SK-N-SH treated with all-trans-retinoic acid at 6 μM for 48 hours (cell line): Measurements from ENCODE around the gene MBD3L1.

ENCODE experiments used
- ATAC-seq: fragments of 200-7000 bp; cut with Tn5 transposase; 3 replicates; pipeline ENCODE4 v1.9.1; 2020; ENCODE audit warnings: mild to moderate bottlenecking, moderate library complexity
- ARNTL ChIP-seq: fragments of 450-650 bp; formaldehyde crosslinking; IDR thresholded peaks from 2 replicates; pipeline ENCODE4 v1.5.0; 2020; ENCODE audit warnings: low read depth, mild to moderate bottlenecking, moderate library complexity, borderline replicate concordance
- BACH2 ChIP-seq: fragments of 250-450 bp; sonication (Bioruptor Pico); IDR thresholded peaks from 2 replicates; pipeline ENCODE4 v1.9.0; 2021; ENCODE audit warnings: mild to moderate bottlenecking, borderline replicate concordance
- CSDC2 ChIP-seq: fragments of 250-450 bp; sonication (Bioruptor Pico); IDR thresholded peaks from 2 replicates; pipeline ENCODE4 v1.5.0; 2020; ENCODE audit warnings: mild to moderate bottlenecking, moderate library complexity
- CSRNP3 ChIP-seq: fragments of 250-450 bp; sonication (Bioruptor Pico); IDR thresholded peaks from 2 replicates; pipeline ENCODE4 v1.5.1; 2021; ENCODE audit warnings: mild to moderate bottlenecking, moderate library complexity
- ESRRG ChIP-seq: fragments of 250-450 bp; sonication (Bioruptor Pico); IDR thresholded peaks from 2 replicates; pipeline ENCODE4 v1.6.1; 2021; ENCODE audit warnings: mild to moderate bottlenecking
- GLIS3 ChIP-seq: fragments of 250-450 bp; sonication (Bioruptor Pico); IDR thresholded peaks from 2 replicates; pipeline ENCODE4 v1.5.0; 2020; ENCODE audit warnings: mild to moderate bottlenecking, moderate library complexity
- ISL1 ChIP-seq: fragments of 250-450 bp; sonication (Bioruptor Pico); IDR thresholded peaks from 2 replicates; pipeline ENCODE4 v2.1.2; 2022; ENCODE audit warnings: mild to moderate bottlenecking, moderate library complexity
- PATZ1 ChIP-seq: fragments of 250-450 bp; sonication (Bioruptor Pico); IDR thresholded peaks from 2 replicates; pipeline ENCODE4 v1.8.0; 2020; ENCODE audit warnings: mild to moderate bottlenecking, moderate library complexity, borderline replicate concordance
- POU6F1 ChIP-seq: fragments of 250-450 bp; sonication (Bioruptor Pico); IDR thresholded peaks from 2 replicates; pipeline ENCODE4 v1.8.0; 2021; ENCODE audit warnings: low read depth, mild to moderate bottlenecking, moderate library complexity, borderline replicate concordance
- PPARA ChIP-seq: fragments of 250-450 bp; sonication (Bioruptor Pico); IDR thresholded peaks from 2 replicates; pipeline ENCODE4 v1.5.0; 2020; ENCODE audit warnings: mild to moderate bottlenecking, borderline replicate concordance
- SNAI2 ChIP-seq: fragments of 250-450 bp; sonication (Bioruptor Pico); IDR thresholded peaks from 2 replicates; pipeline ENCODE4 v1.5.0; 2020; ENCODE audit warnings: mild to moderate bottlenecking, moderate library complexity
- TCF4 ChIP-seq: fragments of 250-450 bp; sonication (Bioruptor Pico); IDR thresholded peaks from 2 replicates; pipeline ENCODE4 v1.8.0; 2021; ENCODE audit warnings: mild to moderate bottlenecking, moderate library complexity, borderline replicate concordance
- TOX ChIP-seq: fragments of 250-450 bp; sonication (Bioruptor Pico); IDR thresholded peaks from 2 replicates; pipeline ENCODE4 v1.8.0; 2021; ENCODE audit warnings: mild to moderate bottlenecking, moderate library complexity, borderline replicate concordance
- TSHZ2 ChIP-seq: fragments of 250-450 bp; sonication (Bioruptor Pico); IDR thresholded peaks from 2 replicates; pipeline ENCODE4 v1.5.0; 2020; ENCODE audit warnings: mild to moderate bottlenecking, moderate library complexity
- ZC3H10 ChIP-seq: fragments of 250-450 bp; sonication (Bioruptor Pico); IDR thresholded peaks from 2 replicates; pipeline ENCODE4 v1.5.1; 2021; ENCODE audit warnings: mild to moderate bottlenecking, moderate library complexity
- ZFP3 ChIP-seq: fragments of 250-450 bp; sonication (Bioruptor Pico); IDR thresholded peaks from 2 replicates; pipeline ENCODE4 v1.5.0; 2020; ENCODE audit warnings: mild to moderate bottlenecking, moderate library complexity
- ZFP30 ChIP-seq: fragments of 450-650 bp; formaldehyde crosslinking; IDR thresholded peaks from 2 replicates; pipeline ENCODE4 v1.5.0; 2022; ENCODE audit warnings: mild to moderate bottlenecking, moderate library complexity
- ZNF565 ChIP-seq: fragments of 450-650 bp; formaldehyde crosslinking; conservative IDR thresholded peaks from 2 replicates; pipeline ENCODE4 v1.5.0; 2020; ENCODE audit warnings: low read depth, mild to moderate bottlenecking, moderate library complexity
- ZNF70 ChIP-seq: fragments of 450-650 bp; formaldehyde crosslinking; IDR thresholded peaks from 2 replicates; pipeline ENCODE4 v1.5.0; 2020; ENCODE audit warnings: mild to moderate bottlenecking, moderate library complexity
- ZNF8 ChIP-seq: fragments of 450-650 bp; formaldehyde crosslinking; IDR thresholded peaks from 2 replicates; pipeline ENCODE4 v1.5.0; 2020; ENCODE audit warnings: mild to moderate bottlenecking, moderate library complexity

The MBD3L1 gene

GRCh38 chr19:8806661-8807060 lies 25.5 kb upstream of the MBD3L1 start:
- TF ChIP-seq ZFP3 (CRISPR knock-in tag) (no peak), ESRRG (CRISPR knock-in tag) (no peak), POU6F1 (CRISPR knock-in tag) (no peak), ISL1 (no peak), CSDC2 (CRISPR knock-in tag) (no peak), TCF4 (CRISPR knock-in tag) (no peak), PATZ1 (CRISPR knock-in tag) (no peak), ZNF70 (CRISPR knock-in tag) (no peak), ZFP30 (CRISPR knock-in tag) (no peak), PPARA (CRISPR knock-in tag) (no peak), SNAI2 (CRISPR knock-in tag) (no peak), TSHZ2 (CRISPR knock-in tag) (no peak), CSRNP3 (CRISPR knock-in tag) (no peak), BACH2 (CRISPR knock-in tag) (no peak), ZNF565 (CRISPR knock-in tag) (no peak), ZC3H10 (CRISPR knock-in tag) (no peak)
- ATAC-seq: no peak

GRCh38 chr19:8811315-8812172 lies 20.6 kb upstream of the MBD3L1 start:
- TF ChIP-seq TCF4 (CRISPR knock-in tag) (no peak), ZNF565 (CRISPR knock-in tag) (no peak), ZC3H10 (CRISPR knock-in tag) (no peak), PATZ1 (CRISPR knock-in tag) (no peak), ZFP3 (CRISPR knock-in tag) (peak; percentile 95), TOX (CRISPR knock-in tag) (no peak)
- ATAC-seq: no peak

- no peak for ATAC-seq
- TF ChIP-seq GLIS3 (CRISPR knock-in tag) (no peak), PATZ1 (CRISPR knock-in tag) (no peak), TCF4 (CRISPR knock-in tag) (no peak), TOX (CRISPR knock-in tag) (no peak), ARNTL (CRISPR knock-in tag) (no peak), SNAI2 (CRISPR knock-in tag) (no peak), ZNF8 (CRISPR knock-in tag) (no peak), ZNF70 (CRISPR knock-in tag) (no peak)
- TF ChIP-seq, all 23 proteins: peak for 0
Observed at GRCh38 chr19:8814176-8814575, 18.0 kb upstream of the MBD3L1 start.
